ENCODE results near the gene BACH2. TPM values are rescaled to one million over a fixed set of nuclear protein-coding genes. Genes with fewer than 3 reads are reported as not detected.

The BACH2 gene
- total RNA-seq, 1 experiment from 2014 or later, result 3.3 TPM

DNA sequence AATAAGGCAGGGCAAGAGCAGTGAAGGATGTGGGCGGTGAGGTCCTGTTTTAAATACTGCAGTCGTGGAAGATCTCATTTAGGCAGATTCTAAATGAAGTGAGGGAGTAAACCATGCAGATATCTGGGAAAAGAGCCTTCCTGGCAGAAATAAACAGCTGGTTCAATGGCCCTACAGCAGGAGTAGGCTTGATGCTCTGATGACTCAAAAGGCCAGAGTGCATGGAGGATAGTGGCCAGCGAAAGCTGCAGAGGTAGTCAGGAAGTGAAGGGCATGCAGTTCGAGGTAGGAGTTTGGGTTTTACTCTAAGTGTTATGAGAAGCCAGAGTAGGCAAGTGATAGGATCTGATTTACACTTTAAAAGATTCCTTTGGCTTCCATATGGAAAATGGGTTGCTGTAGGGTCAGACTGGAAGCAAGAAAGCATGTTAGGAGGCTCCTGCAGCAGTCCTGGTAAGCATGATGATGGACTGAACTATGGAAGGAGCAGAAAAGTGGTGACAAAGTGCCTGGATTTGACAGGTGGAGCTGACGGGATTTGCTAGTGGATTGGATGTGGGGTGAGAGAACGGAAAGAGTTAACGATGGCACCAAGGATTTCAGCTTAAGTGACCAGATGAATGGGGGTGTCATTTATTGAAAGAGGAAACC, 252.3 kb downstream of the BACH2 start:
- Histone ChIP-seq H3K9me3 (ENCODE audit: control insufficient read depth in 1 of 2, insufficient read depth in 1 of 2, low read depth in 1 of 2, low read length in 2 of 2) (no peaks in the 10 kb centered on the region), H3K9me2 (ENCODE audit: insufficient read depth) (no peaks in the 10 kb centered on the region), H3K9ac (ENCODE audit: low read length) (no peak overlapping the region), H3K4me2 (ENCODE audit: low read length) (no peak overlapping the region), H2AFZ (ENCODE audit: low read depth, low read length, poor library complexity, severe bottlenecking) (no peak overlapping the region), H3K27ac (ENCODE audit: low read depth, low read length) (no peak overlapping the region), H3K36me3 (ENCODE audit: control insufficient read depth in 1 of 2, insufficient read depth in 2 of 2, low read length in 2 of 2) (no peaks in the 10 kb centered on the region), H3K79me2 (ENCODE audit: insufficient read depth, low read length) (no peaks in the 10 kb centered on the region), H4K20me1 (ENCODE audit: insufficient read depth) (no peaks in the 10 kb centered on the region), H3K27me3 (ENCODE audit: insufficient read depth, low read length) (no peaks in the 10 kb centered on the region), H3K4me1 (ENCODE audit: control insufficient read depth in 1 of 2, insufficient read depth in 2 of 2, low read length in 2 of 2) (no peaks in the 10 kb centered on the region), H3K4me3 (replicated peaks in 1 of 2; ENCODE audit: low read depth in 1 of 2, low read length in 2 of 2) (no peak overlapping the region)
- intact Hi-C loops (cut with micrococcal nuclease), result no loop called here
- CTCF ChIA-PET, result no interaction called here
- TF ChIP-seq SRF (IDR thresholded peaks at IDR 0.05; ENCODE audit: low read depth) (no peak), CEBPB (IDR thresholded peaks at IDR 0.05; ENCODE audit: low read depth) (no peak), JUND (IDR thresholded peaks at IDR 0.05) (no peak), CBX3 (IDR thresholded peaks at IDR 0.05; ENCODE audit: low read depth) (no peak), REST (IDR thresholded peaks at IDR 0.05; ENCODE audit: low read depth) (no peak), SIN3A (IDR thresholded peaks at IDR 0.05; ENCODE audit: low read depth) (no peak), FOSL1 (IDR thresholded peaks at IDR 0.05; ENCODE audit: low read depth) (no peak), EZH2phosphoT487 (IDR thresholded peaks at IDR 0.05; ENCODE audit: borderline replicate concordance) (no peak), POLR2A (IDR thresholded peaks at IDR 0.05; ENCODE audit: borderline replicate concordance, extremely low read depth, insufficient read depth, insufficient read length) (no peak), YY1 (IDR thresholded peaks at IDR 0.05; ENCODE audit: extremely low read depth, insufficient replicate concordance, low read depth, low read length) (no peak), POLR2AphosphoS5 (IDR thresholded peaks at IDR 0.05; ENCODE audit: low read depth, low read length) (no peak), EGR1 (IDR thresholded peaks at IDR 0.05; ENCODE audit: low read depth) (no peak)
- TF ChIP-seq, protein P1, sequence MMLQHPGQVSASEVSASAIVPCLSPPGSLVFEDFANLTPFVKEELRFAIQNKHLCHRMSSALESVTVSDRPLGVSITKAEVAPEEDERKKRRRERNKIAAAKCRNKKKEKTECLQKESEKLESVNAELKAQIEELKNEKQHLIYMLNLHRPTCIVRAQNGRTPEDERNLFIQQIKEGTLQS (IDR thresholded peaks at IDR 0.05), result no peak
- ATAC-seq, result no peak
- DNase-seq (ENCODE audit: low read depth, low spot score), result no peak
- no TSS peak for BruUV-seq (replicated peaks)
- POLR2A ChIA-PET, result no interaction called here
- RAD21 ChIA-PET (ENCODE audit: low non-redundant PET in 1 of 2, low total read pairs in 2 of 2, uncharacterized antibody in 2 of 2, unreplicated experiment in 2 of 2), result no interaction called here

Data from HCT116 (cell line).